ENCODE results near the gene GZMM. TPM values are rescaled to one million over a fixed set of nuclear protein-coding genes. Genes with fewer than 3 reads are reported as not detected.

Gene GZMM
- total RNA-seq, 1 donor from 2014 or later = not detected

Other genes starting within 250 kb of the GZMM start
- gene MIER2, start 199.3 kb upstream of the GZMM start, total RNA-seq = 16.3 TPM
- 1.0 TPM for gene C2CD4C, start 134.9 kb upstream of the GZMM start, total RNA-seq
- 10.7 TPM for gene SHC2, start 83.0 kb upstream of the GZMM start, total RNA-seq
- 0.19 TPM for gene MADCAM1, start 47.6 kb upstream of the GZMM start, total RNA-seq
- gene TPGS1, start 36.6 kb upstream of the GZMM start, total RNA-seq = 10.3 TPM
- 109 TPM for gene CDC34, start 12.3 kb upstream of the GZMM start, total RNA-seq
- gene BSG, start 28.5 kb downstream of the GZMM start, total RNA-seq = 1,651 TPM
- 4.5 TPM for gene HCN2, start 45.8 kb downstream of the GZMM start, total RNA-seq
- 51.2 TPM for gene POLRMT, start 89.5 kb downstream of the GZMM start, total RNA-seq
- not detected for gene FGF22, start 95.8 kb downstream of the GZMM start, total RNA-seq
- gene RNF126, start 119.2 kb downstream of the GZMM start, total RNA-seq = 19.7 TPM
- gene FSTL3, start 132.3 kb downstream of the GZMM start, total RNA-seq = 37.1 TPM
- not detected for gene PRSS57, start 151.4 kb downstream of the GZMM start, total RNA-seq
- gene PALM, start 164.9 kb downstream of the GZMM start, total RNA-seq = 34.0 TPM
- gene MISP, start 207.1 kb downstream of the GZMM start, total RNA-seq = not detected

Measured in Right ventricle myocardium inferior (tissue), 1 donor.